HG02981 (cell line): ENCODE measurements around the gene ENTPD6.

Experiments used
- ATAC-seq: cut with Tn5 transposase; IDR thresholded peaks from one replicate; pipeline ENCODE4 v1.9.1; 2021; ENCODE audit warnings: mild to moderate bottlenecking, moderate library complexity; ENCODE audit not compliant: unreplicated experiment

The ENTPD6 gene

DNA sequence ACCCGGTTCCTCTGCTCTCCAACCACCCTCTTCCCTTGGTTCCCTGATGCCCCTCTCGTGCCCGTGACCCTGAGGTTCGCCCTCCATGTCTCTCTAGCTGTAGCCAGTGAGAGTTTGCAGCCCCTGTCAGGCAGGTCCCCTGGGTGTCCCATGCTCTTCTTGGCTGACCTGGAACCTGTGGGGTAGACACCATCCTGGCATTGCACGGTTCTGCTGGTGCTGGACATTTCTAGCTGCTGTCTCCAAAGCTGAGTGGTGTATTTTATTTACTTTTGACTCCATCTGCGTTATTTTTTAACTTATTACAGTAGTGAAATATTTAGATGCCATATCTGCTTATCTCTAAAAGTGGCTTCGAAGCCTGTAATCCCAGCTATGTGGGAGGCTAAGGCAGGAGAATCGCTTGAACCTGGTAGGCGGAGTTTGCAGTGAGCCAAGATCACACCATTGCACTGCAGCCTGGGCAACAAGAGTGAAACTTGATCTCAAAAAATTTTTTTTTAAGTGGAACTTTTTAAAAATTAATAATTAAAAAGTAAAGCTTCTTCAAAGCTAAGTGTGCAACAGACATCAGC lies 12.5 kb downstream of the ENTPD6 start:
- no peak for ATAC-seq

DNA sequence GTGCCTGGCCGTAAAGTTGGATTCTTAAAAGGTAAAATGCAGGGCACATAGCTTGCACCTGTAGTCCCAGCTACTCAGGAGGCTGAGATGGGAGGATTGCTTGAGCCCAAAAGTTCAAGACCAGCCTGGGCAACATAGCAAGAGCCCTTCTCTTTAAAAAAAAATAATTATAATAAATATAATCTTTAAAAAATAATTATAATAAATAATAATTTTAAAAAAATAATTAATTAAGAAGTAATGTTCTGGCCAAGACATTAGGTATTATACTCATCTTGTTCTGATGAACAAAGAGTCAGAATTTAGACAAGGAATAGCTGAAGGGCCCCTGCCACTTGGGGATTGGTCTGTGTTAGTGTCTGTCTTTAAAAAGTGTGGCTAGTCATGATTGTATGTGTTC lies 13.9 kb downstream of the ENTPD6 start:
- no peak for ATAC-seq

DNA sequence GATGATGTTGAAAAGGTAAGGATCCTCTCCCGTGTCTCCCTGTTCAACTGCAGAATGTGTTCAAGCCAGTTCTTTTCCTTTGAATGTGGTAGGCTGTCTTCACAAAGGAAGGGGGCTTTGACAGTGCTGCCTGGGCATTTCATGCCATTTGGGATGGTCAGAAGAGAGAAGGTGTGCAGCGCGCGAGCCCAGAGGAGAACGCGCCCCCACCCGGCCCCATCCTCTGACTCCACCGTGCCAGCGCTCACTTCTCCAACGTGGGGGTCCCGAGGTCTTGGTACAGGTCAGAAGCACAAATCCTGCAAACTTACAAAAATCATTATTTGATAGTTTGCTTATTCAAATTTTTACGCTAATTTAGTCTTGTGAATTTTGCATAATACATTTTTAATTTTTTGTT lies 14.4 kb downstream of the ENTPD6 start:
- ATAC-seq = no peak

DNA sequence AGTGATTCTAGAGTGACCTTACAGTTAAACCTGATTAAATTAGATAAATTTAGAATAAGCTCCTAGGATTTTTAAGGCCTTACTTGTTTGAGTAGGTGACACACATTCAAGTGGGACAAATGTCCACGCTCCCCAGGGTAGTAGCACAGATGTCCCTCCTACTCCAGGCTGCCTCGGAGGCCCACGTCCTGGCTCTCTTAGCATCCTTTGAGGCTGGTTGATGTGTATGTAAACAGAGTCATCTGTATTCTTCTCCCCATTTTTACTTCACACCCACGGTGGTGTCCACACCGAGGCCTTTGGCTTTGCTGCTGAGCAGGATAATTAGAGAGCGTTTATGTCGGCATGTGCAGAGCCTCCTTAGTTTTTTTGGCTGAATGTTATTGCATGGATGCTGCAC lies 15.8 kb downstream of the ENTPD6 start:
- ATAC-seq = no peak

DNA sequence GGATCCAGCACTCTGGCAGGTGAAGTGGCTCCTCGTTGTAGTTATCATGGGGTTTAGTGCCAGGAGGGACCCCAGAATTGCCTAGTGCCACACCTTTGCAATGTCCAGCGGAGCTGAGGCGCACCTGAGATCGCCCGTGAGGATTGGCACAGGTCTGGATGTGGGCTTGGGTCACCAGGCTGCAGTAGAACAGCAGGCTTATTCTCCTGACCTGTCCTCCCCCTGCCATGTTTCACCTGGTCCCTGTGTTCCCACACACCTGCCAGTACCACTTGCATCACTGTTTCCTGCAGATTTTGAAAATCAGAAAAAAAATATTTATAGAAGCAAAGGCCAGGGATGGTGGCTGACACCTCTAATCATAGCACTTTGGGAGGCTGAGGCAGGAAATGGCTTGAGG lies 16.7 kb downstream of the ENTPD6 start:
- ATAC-seq = no peak

DNA sequence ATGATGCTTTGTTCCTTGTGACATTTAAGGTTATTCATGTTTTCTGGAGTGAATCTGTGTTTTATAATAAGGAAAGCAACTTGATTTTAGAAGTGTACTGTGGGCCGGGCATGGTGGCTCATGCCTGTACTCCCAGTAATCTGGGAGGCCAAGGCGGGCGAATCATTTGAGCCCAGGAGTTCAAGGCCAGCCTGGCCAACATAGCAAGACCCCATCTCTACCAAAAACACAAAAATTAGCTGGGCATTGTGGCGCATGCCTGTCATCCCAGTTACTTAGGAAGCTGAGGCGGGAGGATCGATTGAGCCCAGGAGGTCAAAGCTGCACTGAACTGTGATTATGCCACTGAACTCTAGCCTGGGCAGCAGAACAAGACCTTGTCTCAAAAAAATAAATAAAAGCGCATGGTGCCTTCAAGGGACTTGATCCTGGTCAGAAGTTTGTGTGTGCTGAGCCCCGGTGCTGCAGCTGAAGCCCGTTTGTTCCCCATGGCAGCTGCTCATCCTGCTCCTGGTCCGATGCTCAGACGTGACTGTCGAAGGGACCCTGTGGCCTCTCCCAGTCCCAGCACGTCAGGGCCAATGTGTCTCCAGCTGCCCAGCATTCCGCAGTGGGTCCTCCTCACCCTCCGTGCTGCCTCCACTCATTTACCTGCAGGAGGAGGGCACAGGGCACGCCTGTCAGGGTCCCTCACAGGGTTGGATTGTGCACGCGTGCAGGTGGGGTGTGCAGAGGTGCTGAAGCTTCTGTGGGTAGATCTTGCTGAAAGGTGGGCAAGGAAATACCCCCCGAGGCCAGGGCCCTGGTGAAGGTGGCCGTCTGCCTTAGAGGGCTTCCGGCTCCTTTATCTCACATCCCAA lies 18.3 kb downstream of the ENTPD6 start:
- ATAC-seq = no peak

DNA sequence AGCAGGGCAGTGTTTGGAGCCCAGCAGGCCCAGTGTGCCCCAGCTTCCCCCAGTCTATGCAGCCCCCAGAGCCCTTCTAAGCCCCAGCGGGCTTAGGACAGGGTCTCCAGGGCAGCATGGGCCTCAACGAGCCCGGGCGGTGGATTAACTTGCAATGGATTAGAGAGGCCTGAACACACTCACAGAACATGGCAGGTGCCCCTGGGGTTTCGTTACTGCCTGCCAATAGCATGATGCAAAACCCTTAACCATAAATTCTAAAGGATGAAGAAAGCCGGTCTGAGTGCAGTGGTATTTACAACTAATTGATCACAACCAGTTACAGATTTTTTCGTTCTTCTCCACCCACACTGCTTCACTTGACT lies 18.9 kb downstream of the ENTPD6 start:
- ATAC-seq = no peak

DNA sequence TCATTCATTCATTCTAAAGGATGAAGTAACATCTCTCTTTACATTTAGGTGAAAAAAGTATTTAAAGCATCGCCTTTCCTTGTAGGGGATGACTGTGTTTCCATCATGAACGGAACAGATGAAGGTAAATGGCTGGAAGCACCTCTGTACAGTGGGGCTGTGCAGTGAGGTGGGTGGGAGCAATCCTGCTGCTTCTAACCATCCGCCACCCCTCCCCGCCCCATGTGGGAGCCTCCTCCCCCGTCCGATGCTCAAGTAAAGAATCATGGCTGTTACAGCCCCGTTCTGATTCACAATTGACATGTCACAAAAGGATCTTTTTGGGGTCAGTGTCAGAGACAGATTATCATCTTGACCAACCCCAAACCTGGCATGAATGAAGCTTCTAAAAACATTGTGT lies 19.3 kb downstream of the ENTPD6 start:
- ATAC-seq = no peak

DNA sequence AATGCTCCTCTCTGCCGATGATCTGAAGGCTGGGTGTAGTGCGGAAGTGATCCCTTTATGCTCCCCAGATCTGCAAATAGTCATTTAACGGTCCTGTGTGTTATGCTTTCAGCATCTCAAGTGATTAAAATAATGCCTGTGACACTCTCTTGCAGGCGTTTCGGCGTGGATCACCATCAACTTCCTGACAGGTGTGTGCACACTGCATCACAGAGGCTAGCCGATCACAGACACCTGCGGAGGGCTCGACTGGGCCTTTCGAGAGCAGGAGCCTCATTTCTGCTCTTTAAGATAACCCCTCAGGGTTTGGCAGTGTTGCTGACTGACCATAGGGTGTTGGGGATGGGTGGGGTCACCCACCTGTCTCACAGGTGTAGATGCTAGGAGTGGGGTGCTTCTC lies 20.0 kb downstream of the ENTPD6 start:
- ATAC-seq = no peak

DNA sequence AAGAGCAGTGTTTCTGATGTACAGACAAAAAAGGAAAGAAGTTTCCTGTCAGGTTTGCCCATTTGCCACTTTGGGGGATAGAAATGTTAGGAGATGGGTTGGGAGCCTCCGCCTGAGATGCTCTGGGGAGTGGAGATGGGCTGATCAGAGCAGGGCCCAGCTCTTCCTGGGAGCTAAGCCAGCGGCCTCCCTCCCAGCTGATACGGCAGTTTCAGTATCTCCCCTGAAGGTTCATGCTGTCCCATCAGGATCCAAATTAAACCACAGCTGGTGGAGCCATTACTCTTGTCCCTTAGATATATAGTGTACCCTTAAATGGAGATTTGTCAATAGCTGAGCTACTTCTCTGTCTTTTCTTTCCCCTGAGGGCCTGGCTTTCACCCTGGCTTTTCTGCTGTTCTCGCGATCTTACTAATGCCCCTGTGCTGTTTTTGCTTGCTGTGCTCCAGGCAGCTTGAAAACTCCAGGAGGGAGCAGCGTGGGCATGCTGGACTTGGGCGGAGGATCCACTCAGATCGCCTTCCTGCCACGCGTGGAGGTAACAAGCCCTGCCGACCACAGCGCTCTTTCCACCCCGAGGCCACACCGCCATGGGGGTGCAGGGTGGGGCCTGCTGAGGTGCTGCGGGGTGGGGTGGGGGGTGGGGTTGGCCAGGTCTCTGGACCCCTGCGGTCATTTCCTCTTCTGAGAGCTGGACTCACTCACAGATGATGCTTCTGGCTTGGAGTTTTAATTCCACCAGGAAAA lies 20.9 kb downstream of the ENTPD6 start:
- no peak for ATAC-seq

DNA sequence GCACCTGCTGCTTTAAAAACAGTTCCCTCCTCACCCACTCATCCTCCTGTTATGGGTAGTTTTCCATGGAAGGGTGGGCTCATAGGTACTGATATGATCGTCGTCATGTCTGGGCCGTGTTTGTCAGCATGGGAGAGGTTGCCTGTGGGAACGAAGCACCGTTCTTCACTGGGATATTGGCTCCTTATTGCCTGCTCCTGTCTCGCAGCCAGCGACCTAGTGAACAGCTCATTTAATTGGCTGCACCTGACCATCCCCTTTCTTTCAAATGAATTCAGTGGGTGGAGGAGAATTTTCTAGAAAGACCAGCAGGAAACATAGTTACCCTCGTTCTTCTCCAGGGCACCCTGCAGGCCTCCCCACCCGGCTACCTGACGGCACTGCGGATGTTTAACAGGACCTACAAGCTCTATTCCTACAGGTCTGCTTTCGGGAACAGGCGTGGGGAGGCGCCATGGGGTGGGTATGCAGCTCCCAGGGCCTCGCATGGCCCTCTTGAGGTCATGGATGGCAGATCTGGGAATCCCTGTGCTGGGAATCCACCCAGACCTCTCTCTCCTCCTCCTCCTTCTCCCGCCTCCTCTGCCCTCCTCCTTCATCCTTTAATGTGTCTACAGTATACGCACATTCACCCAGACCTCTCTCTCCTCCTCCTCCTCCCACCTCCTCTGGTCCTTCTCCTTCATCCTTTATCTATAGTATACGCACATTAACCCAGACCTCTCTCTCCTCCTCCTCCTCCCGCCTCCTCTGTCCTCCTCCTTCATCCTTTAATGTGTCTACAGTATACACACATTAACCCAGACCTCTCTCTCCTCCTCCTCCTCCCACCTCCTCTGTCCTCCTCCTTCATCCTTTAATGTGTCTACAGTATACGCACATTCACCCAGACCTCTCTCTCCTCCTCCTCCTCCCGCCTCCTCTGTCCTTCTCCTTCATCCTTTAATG lies 21.9 kb downstream of the ENTPD6 start:
- ATAC-seq = no peak

DNA sequence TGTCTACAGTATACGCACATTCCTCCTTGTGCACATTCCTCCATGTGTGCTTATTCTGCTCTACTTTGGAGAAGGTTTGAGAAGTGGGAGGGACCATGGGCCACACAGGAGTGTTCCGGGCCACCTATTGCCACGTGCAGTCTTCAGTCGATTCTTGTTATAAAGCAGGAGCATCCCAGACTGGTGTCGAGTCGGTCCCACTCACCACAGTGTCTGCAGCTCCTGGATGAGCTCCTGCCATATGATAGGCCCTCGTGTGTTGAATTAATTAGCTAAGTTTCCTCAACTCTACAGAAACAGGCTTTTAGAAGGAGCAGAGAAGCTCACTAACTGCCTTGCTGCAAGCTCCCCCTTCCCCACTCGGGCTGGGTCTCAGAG lies 22.6 kb downstream of the ENTPD6 start:
- ATAC-seq = no peak

DNA sequence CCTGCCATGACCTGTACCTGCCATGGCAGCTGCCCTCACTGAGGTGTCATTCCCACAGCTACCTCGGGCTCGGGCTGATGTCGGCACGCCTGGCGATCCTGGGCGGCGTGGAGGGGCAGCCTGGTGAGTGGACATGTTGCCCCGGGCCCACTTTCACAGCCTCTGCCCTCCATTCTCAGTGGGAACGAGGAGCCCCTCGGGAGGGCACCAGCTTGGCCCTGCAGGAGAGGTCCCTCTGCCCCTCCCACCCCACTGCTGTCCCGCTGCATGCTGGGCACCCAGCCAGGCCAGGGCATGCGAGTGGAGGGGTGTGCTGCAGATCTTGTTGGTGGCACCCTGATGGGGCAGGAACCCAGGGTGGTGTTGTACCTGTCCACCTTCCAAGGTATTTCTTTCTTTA lies 23.0 kb downstream of the ENTPD6 start:
- ATAC-seq = no peak

DNA sequence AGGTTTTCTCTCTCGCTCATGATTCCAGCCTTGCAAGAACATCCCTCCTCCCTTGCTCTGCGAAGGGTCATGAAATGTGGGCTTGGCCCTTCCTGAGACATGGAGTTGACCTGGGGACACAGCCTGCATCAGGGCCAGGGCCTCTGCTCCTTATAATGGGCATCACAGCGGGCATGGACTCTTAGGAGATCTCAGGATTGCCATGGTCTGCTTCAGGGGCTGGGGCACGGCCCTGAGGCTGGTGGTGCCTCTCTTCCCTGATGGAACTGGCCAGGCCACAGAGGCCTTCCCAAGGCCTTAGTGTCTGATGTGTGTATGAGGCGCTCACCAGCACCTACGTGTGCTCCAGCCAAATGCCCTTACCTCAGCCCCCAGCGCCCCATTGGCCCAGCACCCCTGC lies 23.9 kb downstream of the ENTPD6 start:
- ATAC-seq = no peak

DNA sequence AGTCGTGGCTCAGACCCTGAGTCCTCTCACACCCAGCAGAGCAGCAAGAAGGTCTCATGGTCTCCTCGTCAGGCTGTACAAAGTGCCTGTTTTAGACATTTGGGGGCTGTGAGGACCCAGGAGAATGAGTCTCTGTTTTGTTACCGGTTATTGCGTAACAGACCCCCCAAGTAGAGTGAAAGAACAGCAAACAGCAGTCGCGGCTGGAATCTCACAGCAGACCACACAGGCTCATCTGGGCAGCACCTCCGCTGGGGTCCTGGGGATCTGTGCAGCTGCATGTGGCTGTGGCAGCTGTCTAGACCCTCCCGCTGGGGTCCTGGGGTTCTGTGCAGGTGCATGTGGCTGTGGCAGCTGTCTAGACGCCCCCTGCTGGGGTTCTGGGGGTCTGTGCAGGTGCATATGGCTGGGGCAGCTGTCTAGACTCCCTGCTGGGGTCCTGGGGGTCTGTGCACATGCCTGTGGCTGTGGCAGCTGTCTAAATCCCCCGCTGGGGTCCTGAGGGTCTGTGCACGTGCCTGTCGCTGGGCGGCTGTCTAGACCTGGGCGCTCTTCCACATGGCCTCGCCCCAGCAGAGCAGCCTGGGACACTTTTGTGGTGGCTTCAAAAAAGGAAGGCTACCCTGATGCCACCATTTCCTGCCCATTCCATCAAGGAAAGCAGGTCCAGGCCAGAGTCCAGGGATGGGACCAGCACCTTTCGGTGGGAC lies 24.7 kb downstream of the ENTPD6 start:
- no peak for ATAC-seq

DNA sequence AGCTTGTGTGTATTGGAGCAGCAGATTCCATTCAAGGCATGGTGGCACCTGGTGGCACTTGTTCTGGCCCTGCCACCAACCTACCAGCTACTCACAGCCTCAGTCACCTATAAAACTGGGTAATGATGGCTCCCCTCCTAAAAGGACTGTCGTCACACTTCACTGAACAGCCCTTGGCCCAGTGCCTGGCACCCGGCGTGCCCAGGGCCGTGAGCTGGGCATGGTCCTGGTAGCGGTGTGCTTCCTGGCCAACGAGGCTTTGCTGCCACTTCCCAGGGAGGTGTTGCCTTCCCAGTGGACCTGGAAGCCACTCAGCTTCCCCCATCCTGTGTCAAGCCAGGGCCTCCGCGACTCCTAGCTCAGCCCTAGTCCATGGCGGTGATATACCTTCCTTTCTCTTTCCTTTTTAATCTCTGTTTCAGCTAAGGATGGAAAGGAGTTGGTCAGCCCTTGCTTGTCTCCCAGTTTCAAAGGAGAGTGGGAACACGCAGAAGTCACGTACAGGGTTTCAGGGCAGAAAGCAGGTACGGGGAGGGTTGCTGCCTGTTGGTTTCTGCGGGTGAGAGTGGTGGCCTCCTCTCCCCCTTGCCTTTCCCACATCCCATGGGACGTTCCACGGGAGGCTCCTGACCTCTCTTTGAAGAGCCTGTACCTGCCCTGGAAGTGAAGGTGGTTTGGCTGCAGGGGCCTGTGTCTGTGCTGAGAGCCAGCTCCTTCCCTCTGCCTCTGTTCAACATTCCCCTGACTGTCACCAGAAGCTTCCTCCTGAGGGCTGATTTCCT lies 25.5 kb downstream of the ENTPD6 start:
- no peak for ATAC-seq

DNA sequence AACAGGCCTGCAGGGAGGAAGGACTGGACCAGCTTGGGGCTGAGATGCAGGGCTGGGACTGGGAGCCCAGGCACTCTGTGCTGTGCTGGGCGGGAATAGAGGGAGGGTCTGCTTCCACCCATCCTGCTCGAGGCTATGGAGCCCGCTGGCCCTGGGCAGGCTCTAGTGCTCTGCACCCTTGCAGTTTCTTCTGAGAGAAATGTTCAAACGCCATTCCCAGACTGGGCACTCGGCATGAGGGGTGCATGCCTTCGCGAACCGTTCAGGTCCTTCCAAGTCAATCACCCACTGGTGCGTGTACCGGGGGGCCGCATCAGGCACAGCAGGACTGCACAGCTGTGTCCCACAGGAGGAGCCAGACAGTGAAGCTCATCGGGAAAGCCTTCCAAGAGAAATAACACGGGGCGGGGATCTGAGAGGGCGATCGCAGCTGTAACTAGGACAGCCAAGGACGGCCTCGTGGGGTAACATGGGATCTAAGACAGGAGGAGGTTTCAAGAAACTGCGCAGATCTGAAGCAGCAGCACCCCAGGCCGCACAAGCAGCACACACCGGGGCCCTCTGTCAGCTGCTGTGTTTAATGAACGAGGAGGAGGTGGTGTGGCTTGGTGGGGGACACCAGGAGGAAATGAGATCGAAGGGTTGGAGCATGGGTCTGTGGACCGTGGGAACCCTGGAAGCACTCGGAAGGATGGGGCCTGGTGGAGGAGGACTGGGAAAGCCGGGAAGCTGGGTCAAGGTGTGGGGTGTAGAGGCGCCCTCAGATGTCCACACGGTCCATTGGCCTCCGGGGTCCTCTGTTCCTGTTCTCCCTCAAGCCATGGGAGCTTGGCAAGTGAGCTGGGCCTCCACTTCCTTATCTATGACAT lies 26.3 kb downstream of the ENTPD6 start:
- ATAC-seq = no peak

DNA sequence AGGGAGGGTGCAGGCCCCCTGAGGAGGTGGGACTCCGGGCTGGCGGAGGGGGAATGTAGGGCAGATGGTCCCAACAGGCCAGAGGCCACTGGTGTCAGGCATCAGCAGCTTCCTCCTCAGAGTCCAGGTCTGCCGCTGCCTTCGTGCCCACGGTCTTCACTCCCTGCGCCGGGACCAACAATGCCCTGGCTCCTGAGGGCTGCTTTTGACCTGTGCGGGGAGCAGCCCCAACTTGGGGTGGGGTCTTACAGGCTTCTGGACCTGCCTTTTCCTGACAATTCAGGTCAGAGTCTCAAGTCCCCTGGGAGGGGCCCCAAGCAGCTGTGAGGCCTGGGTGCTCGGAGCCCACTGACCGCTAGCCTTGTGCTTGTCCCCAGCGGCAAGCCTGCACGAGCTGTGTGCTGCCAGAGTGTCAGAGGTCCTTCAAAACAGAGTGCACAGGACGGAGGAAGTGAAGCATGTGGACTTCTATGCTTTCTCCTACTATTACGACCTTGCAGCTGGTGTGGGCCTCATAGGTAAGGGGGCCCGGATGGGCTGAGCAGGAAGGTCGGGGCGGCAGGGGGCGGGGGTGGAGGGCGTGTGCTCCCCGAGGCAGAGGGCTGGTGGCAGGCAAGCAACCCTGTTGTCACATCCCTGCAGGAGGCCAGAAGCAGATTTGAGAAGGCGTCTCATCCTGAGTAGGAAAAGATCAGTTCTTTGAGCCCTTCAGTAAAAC lies 27.1 kb downstream of the ENTPD6 start:
- no peak for ATAC-seq
